Peyer's patch (tissue), 4 donors: ENCODE results near the gene EGFL6.

Source experiments
- CTCF ChIP-seq, 6 experiments: fragments of 450-650 bp in 4 of 6; fragments of 200-600 bp in 2 of 6; sonication (generic) in 1 of 6; IDR thresholded peaks; one replicate each; pipeline ENCODE4 v1.5.1; 2017 to 2019; ENCODE audit warnings: antibody characterized with exemption in 6 of 6, mild to moderate bottlenecking in 3 of 6, moderate library complexity in 1 of 6
- POLR2A ChIP-seq, 2 donors: fragments of 450-650 bp; IDR thresholded peaks; one replicate each; pipeline ENCODE4 v1.5.1; 2017; ENCODE audit warnings: antibody characterized with exemption in 2 of 2, mild to moderate bottlenecking in 2 of 2, moderate library complexity in 2 of 2

DNA sequence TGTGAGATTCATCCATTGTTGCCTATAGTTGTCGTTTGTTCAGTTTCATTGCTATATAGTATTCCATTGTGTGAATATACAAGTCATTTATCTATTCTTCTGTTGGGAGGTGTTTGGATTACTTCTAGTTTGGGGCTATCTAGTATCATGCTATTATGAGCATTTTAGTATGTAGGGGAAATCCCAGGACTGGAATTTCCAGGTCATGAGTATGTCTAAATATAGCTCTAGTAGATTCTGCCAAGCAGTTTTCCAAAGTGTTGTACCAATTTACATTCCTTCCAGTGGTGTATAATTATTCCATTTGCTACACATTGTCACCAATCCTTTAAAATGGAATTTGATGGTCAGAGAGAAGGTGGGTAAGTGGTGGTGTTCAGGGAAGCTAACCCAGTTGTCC lies 30.1 kb downstream of the EGFL6 start:
- TF ChIP-seq POLR2A (IDR thresholded peaks at IDR 0.05), result no peak
- TF ChIP-seq CTCF (IDR thresholded peaks at IDR 0.05), result no peak
